DOHH2 (cell line): ENCODE results near the gene IMPG2.

ENCODE experiments used
- H3F3A ChIP-seq: fragments of 200-600 bp; sonication (generic), shearing (Covaris generic); 2 replicates; pipeline ENCODE4 v1.6.0; 2016; ENCODE audit warnings: antibody characterized with exemption, mild to moderate bottlenecking; ENCODE audit not compliant: control insufficient read depth, insufficient read depth
- H3K27ac ChIP-seq: fragments of 200-600 bp; sonication (generic); 2 replicates; pipeline ENCODE4 v1.5.1; 2014; ENCODE audit warnings: low read depth, mild to moderate bottlenecking, low read length, moderate library complexity
- H3K27me3 ChIP-seq: fragments of 200-600 bp; sonication (generic); 2 replicates; pipeline ENCODE4 v1.6.1; 2014; ENCODE audit warnings: mild to moderate bottlenecking, low read length, mixed read lengths; ENCODE audit not compliant: control insufficient read depth
- H3K36me3 ChIP-seq: fragments of 200-600 bp; sonication (generic); 2 replicates; pipeline ENCODE4 v1.6.1; 2014; ENCODE audit warnings: mild to moderate bottlenecking, low read length, moderate library complexity, mixed read lengths; ENCODE audit not compliant: control insufficient read depth
- H3K4me1 ChIP-seq: fragments of 200-600 bp; sonication (generic); 2 replicates; pipeline ENCODE4 v1.6.1; 2014; ENCODE audit warnings: mild to moderate bottlenecking, low read length, mixed read lengths; ENCODE audit not compliant: control insufficient read depth
- H3K4me2 ChIP-seq: fragments of 200-600 bp; sonication (generic); 2 replicates; pipeline ENCODE4 v1.6.0; 2014; ENCODE audit warnings: mild to moderate bottlenecking, low read length, moderate library complexity
- H3K4me3 ChIP-seq: fragments of 200-600 bp; sonication (generic); 2 replicates; pipeline ENCODE4 v1.5.1; 2014; ENCODE audit warnings: mild to moderate bottlenecking, low read length, mixed read lengths
- H3K79me2 ChIP-seq: fragments of 200-600 bp; sonication (generic); 2 replicates; pipeline ENCODE4 v1.6.1; 2014; ENCODE audit warnings: mild to moderate bottlenecking, low read length, mixed read lengths; ENCODE audit not compliant: control insufficient read depth
- H3K9me2 ChIP-seq: fragments of 200-600 bp; sonication (generic); replicated peaks from 2 replicates; pipeline ENCODE4 v1.6.1; 2014; ENCODE audit warnings: mild to moderate bottlenecking, low read length, mixed read lengths; ENCODE audit not compliant: control insufficient read depth
- H3K9me3 ChIP-seq: fragments of 200-600 bp; sonication (generic); 2 replicates; pipeline ENCODE4 v1.6.1; 2014; ENCODE audit warnings: antibody characterized with exemption, low read length, mixed read lengths; ENCODE audit not compliant: control insufficient read depth, insufficient read depth
- H4K20me1 ChIP-seq: fragments of 200-600 bp; sonication (generic); 2 replicates; pipeline ENCODE4 v1.6.0; 2014; ENCODE audit warnings: low read depth, mild to moderate bottlenecking, antibody characterized with exemption, low read length, moderate library complexity; ENCODE audit not compliant: control insufficient read depth, insufficient read depth
- EZH2phosphoT487 ChIP-seq: fragments of 200-600 bp; sonication (generic); IDR thresholded peaks from 2 replicates; pipeline ENCODE4 v1.6.1; 2017; ENCODE audit warnings: borderline replicate concordance, mild to moderate bottlenecking, antibody characterized with exemption, low read length, moderate library complexity, mixed read lengths
- TF ChIP-seq, protein P1 (sequence below): fragments of 200-600 bp; sonication (generic); IDR thresholded peaks from one replicate; pipeline ENCODE4 v1.5.1; 2014; ENCODE audit warnings: antibody characterized with exemption, mild to moderate bottlenecking, low read depth, low read length; ENCODE audit not compliant: poor library complexity, severe bottlenecking

The IMPG2 gene

DNA sequence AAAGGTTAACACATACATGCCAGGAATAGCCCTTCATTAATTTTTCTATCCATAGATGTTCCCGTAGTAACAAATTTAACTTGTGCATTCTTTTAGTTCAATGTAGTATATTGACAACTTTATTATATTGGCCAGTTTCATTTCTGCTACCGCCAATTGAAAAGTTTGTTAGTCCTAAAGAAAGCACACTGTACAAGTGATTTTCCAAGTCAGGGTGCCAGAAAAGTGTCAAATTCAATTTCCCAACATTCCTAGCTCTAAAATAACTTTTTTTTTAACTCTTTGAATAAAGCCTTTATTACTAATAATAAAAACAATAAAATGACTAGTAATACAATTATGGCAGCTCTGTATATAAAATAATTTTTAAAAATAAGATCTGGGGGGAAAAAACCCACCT, 68.9 kb downstream of the IMPG2 start:
- Histone ChIP-seq H3K9me2 (no peaks in the 10 kb centered on the region), H3K4me1 (no peaks in the 10 kb centered on the region), H3K4me3 (no peak overlapping the region), H4K20me1 (no peaks in the 10 kb centered on the region), H3K9me3 (no peaks in the 10 kb centered on the region), H3K79me2 (no peaks in the 10 kb centered on the region), H3K4me2 (no peak overlapping the region), H3F3A (no peaks in the 10 kb centered on the region), H3K36me3 (no peaks in the 10 kb centered on the region), H3K27ac (no peak overlapping the region), H3K27me3 (no peaks in the 10 kb centered on the region)
- TF ChIP-seq, protein P1, sequence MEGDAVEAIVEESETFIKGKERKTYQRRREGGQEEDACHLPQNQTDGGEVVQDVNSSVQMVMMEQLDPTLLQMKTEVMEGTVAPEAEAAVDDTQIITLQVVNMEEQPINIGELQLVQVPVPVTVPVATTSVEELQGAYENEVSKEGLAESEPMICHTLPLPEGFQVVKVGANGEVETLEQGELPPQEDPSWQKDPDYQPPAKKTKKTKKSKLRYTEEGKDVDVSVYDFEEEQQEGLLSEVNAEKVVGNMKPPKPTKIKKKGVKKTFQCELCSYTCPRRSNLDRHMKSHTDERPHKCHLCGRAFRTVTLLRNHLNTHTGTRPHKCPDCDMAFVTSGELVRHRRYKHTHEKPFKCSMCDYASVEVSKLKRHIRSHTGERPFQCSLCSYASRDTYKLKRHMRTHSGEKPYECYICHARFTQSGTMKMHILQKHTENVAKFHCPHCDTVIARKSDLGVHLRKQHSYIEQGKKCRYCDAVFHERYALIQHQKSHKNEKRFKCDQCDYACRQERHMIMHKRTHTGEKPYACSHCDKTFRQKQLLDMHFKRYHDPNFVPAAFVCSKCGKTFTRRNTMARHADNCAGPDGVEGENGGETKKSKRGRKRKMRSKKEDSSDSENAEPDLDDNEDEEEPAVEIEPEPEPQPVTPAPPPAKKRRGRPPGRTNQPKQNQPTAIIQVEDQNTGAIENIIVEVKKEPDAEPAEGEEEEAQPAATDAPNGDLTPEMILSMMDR, result no peak
- no peak for TF ChIP-seq EZH2phosphoT487

DNA sequence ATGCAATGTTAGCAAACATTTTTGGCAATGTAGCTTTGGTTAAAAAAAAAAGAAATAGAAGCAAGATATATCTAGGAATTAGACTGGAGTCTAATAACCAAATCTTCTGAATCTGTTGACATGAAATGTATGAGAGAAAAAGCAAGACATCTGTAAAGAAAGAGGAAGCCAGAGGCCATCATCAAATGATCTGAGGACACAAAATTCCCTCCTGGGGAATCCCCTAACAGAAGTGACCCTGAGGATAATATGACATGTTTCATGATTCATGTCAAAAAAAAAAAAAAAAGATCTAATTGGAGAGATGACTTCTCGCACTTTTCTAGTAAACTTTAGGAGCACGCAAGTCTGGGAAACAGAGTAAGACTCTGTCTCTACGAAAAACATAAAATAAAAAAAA, 70.9 kb downstream of the IMPG2 start:
- Histone ChIP-seq H3K27me3 (no peaks in the 10 kb centered on the region), H3K36me3 (no peaks in the 10 kb centered on the region), H3K4me2 (no peak overlapping the region), H3K9me2 (no peaks in the 10 kb centered on the region), H4K20me1 (no peaks in the 10 kb centered on the region), H3F3A (no peaks in the 10 kb centered on the region), H3K4me1 (no peaks in the 10 kb centered on the region), H3K27ac (no peak overlapping the region), H3K4me3 (no peak overlapping the region), H3K9me3 (no peaks in the 10 kb centered on the region), H3K79me2 (no peaks in the 10 kb centered on the region)
- no peak for TF ChIP-seq EZH2phosphoT487

- H3K4me1 ChIP-seq, result no peaks in the 10 kb centered on the region
- TF ChIP-seq EZH2phosphoT487, result no peak
- TF ChIP-seq, protein P1, result no peak
- no peaks in the 10 kb centered on the region for H4K20me1 ChIP-seq
- H3K9me3 ChIP-seq, result no peaks in the 10 kb centered on the region
- H3K4me2 ChIP-seq, result no peak overlapping the region
- no peaks in the 10 kb centered on the region for H3K27me3 ChIP-seq
- H3K79me2 ChIP-seq, result no peaks in the 10 kb centered on the region
- H3K9me2 ChIP-seq, result no peaks in the 10 kb centered on the region
- no peak overlapping the region for H3K4me3 ChIP-seq
- no peaks in the 10 kb centered on the region for H3K36me3 ChIP-seq
- no peaks in the 10 kb centered on the region for H3F3A ChIP-seq
- H3K27ac ChIP-seq, result no peak overlapping the region
Observed at GRCh38 chr3:101248736-101249135, 71.6 kb downstream of the IMPG2 start.

DNA sequence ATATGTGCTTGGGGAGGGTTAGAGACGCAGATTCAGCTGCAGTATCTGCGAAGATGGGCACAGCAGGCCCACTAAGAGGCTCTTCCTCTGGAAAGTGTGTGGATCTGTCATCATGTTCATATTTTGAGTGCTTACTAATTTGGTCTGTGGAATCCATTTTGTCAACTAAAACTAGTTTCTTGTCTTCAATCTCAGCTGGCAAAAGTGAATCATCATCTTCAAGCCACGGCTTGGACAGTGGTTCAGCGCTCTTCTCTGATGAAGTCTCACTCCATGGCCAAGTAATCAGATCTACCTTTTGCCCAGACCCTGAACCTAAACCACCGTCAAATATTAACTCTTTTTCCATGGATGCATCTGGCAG, 76.2 kb downstream of the IMPG2 start:
- no peak overlapping the region for H3K4me3 ChIP-seq
- no peaks in the 10 kb centered on the region for H3K27me3 ChIP-seq
- H4K20me1 ChIP-seq, result no peaks in the 10 kb centered on the region
- H3K27ac ChIP-seq, result no peak overlapping the region
- no peaks in the 10 kb centered on the region for H3K36me3 ChIP-seq
- H3K4me1 ChIP-seq, result no peaks in the 10 kb centered on the region
- no peaks in the 10 kb centered on the region; the same call in 1 of the 2 replicates for H3K9me2 ChIP-seq
- no peaks in the 10 kb centered on the region for H3K9me3 ChIP-seq
- TF ChIP-seq, protein P1, result no peak
- TF ChIP-seq EZH2phosphoT487, result no peak
- H3K79me2 ChIP-seq, result no peaks in the 10 kb centered on the region
- no peaks in the 10 kb centered on the region for H3F3A ChIP-seq
- H3K4me2 ChIP-seq, result no peak overlapping the region
